BJ (cell line): Measurements from ENCODE around the gene PLAU. TPM values are rescaled to one million over a fixed set of nuclear protein-coding genes. Genes with fewer than 3 reads are reported as not detected.
"Not testable (repeated sequence)": the region's sequence is repeated elsewhere in the genome, so short reads cannot be mapped to it uniquely, and the experiment has no call there.

Source experiments
- CTCF ChIA-PET: fragments of 350-600 bp; formaldehyde crosslinking; extraction: SDS; loops from one replicate; lab custom pipeline; 2021; ENCODE audit warnings: antibody characterized with exemption, inconsistent platforms; lab: Yijun Ruan, JAX
- POLR2A ChIA-PET: fragments of 300-600 bp; sonication (Branson Sonifier 250); formaldehyde crosslinking; extraction: SDS; loops from one replicate; lab custom pipeline; 2021; ENCODE audit warnings: antibody characterized with exemption; lab: Charles Lee
- DNase-seq: peaks from one replicate; pipeline ENCODE4 v3.0.0-alpha.2; 2011; ENCODE audit warnings: low read depth
- H3K27me3 ChIP-seq: 2 replicates; pipeline ENCODE4 v1.6.0; 2011; ENCODE audit warnings: low read length; ENCODE audit not compliant: control insufficient read depth, insufficient read depth
- H3K36me3 ChIP-seq: 2 replicates; pipeline ENCODE4 v1.5.1; 2011; ENCODE audit warnings: low read length; ENCODE audit not compliant: control insufficient read depth, insufficient read depth
- H3K4me3 ChIP-seq: 2 replicates; pipeline ENCODE4 v1.5.1; 2011; ENCODE audit warnings: low read depth, mild to moderate bottlenecking, control low read depth, low read length
- polyA plus RNA-seq: library from polyadenylated mRNA; depleted of rRNA; stranded (reverse); fragments of >200 nt; gene quantifications from 2 replicates; pipeline ENCODE4 v1.2.3, GENCODE V29; 2011
- TF ChIP-seq, protein P1 (sequence below): IDR thresholded peaks from 2 replicates; pipeline ENCODE4 v1.5.1; 2011; ENCODE audit warnings: low read depth, mild to moderate bottlenecking, control low read depth, inconsistent platforms, low read length, moderate library complexity; ENCODE audit not compliant: insufficient read depth

Gene PLAU
- polyA plus RNA-seq, 1 experiment: 37.2 TPM

DNA sequence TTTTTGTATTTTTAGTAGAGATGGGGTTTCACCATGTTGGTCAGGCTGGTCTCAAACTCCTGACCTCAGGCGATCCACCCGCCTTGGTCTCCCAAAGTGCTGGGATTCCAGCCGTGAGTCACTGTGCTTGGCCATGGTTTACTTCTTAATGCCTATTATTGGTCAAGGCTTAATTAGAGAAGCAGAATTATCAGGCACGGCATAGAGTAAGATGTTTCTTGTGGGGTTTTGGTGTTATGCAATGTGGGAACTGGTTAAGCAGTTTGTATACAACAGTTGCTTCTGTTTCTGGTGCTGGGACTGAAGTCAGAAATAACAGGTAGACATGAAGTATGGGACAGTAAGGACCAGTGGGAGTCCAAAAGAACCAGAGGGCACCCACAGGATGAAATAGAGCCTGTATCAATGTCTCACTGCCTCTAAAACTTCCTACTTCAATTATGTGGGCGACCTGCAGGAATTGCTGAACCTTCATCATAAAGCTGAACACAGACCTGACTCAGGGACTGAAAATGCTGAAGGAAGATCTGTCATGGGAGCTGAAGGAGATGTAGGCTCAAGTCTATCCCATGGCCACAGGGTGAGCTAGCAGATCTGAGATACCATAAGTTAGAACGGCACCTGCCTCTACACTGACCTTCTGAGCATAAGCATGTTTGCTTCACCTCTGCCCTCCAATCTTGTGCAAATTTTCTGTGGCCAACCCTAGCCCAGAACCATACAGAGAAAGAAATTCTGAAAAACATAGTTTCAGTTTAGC, 48.7 kb downstream of the PLAU start:
- ChIA-PET POLR2A (interaction anchor here (1.0 kb wide), 1 partner anchor 19 kb away, joined by 3 read pairs; no protein-coding TSS in a partner anchor), CTCF (interaction anchor here (0.9 to 1.8 kb wide), 5 partner anchors 15 to 122 kb away, joined by 3 to 5 read pairs (median 3); partner anchors contain the start of gene VCL)
- no peaks in the 10 kb centered on the region for H3K36me3 ChIP-seq
- no peak for DNase-seq
- no peaks in the 10 kb centered on the region for H3K27me3 ChIP-seq
- TF ChIP-seq, protein P1, sequence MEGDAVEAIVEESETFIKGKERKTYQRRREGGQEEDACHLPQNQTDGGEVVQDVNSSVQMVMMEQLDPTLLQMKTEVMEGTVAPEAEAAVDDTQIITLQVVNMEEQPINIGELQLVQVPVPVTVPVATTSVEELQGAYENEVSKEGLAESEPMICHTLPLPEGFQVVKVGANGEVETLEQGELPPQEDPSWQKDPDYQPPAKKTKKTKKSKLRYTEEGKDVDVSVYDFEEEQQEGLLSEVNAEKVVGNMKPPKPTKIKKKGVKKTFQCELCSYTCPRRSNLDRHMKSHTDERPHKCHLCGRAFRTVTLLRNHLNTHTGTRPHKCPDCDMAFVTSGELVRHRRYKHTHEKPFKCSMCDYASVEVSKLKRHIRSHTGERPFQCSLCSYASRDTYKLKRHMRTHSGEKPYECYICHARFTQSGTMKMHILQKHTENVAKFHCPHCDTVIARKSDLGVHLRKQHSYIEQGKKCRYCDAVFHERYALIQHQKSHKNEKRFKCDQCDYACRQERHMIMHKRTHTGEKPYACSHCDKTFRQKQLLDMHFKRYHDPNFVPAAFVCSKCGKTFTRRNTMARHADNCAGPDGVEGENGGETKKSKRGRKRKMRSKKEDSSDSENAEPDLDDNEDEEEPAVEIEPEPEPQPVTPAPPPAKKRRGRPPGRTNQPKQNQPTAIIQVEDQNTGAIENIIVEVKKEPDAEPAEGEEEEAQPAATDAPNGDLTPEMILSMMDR: no peak
- H3K4me3 ChIP-seq: no peak overlapping the region

DNA sequence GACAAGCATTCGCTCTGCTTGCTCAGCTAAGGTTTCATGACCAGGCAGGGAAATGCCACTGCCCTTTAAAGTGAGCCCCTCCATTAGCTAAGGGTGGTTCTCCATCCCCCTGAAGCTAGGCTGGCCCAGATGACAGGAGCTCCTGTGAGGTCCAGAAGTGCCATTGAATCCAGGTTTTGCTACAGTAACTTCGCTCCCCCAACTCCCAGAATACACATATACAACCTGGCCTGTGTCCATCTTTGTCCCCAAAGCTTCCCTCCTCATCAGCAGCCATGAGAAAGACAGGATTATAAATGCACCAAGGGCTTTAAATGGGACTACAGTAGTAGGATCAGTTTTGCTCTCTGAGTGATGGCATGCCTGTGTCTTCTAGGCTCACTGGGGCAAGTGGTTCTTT, 51.5 kb downstream of the PLAU start:
- DNase-seq: no peak
- CTCF ChIA-PET: no interaction called here
- no peaks in the 10 kb centered on the region for H3K36me3 ChIP-seq
- H3K27me3 ChIP-seq: no peaks in the 10 kb centered on the region
- H3K4me3 ChIP-seq: no peak overlapping the region
- POLR2A ChIA-PET: no interaction called here
- TF ChIP-seq, protein P1: no peak

DNA sequence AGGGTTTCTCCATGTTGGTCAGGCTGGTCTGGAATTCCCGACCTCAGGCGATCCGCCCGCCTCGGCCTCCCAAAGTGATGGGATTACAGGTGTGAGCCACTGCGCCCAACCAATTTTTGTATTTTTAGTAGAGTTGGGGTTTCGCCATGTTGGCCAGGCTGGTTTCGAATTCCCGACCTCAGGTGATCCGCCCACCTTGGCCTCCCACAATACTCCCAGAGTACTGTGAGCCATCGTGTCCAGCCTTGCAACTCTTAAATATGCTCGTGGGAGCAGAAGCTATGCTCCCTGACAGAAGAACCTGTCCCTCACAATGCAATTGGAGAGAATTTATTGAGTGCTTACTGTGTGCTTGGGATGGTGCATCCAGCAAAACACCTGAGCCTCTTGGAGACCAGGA, 52.6 kb downstream of the PLAU start:
- CTCF ChIA-PET, H3K4me3 ChIP-seq, H3K36me3 ChIP-seq, DNase-seq, H3K27me3 ChIP-seq, POLR2A ChIA-PET: not testable (repeated sequence)

DNA sequence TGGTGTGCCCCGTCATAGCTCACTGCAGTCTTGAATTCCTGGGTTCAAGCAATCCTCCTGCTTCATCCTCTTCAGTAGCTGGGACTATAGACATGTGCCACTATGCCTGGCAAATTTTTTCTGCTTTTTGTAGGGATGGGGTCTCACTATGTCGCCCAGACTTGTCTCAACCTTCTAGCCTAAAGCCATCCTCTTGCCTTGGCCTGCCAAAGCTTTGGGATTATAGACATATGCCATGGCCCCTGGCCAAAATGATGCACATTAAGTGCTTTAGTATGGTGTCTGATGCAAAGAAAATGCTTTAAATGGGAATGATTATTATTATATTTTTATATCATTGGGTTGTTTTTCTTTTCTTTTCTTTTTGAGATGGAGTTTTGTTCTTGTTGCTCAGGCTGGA, 53.8 kb downstream of the PLAU start:
- Histone ChIP-seq H3K36me3 (no peaks in the 10 kb centered on the region), H3K4me3 (no peak overlapping the region), H3K27me3 (no peaks in the 10 kb centered on the region)
- DNase-seq: no peak
- POLR2A ChIA-PET: no interaction called here
- TF ChIP-seq, protein P1: no peak
- CTCF ChIA-PET: interaction anchor here (0.9 to 5.0 kb wide), 4 partner anchors 7 to 32 kb away, joined by 3 to 27 read pairs (median 4); no protein-coding TSS in a partner anchor

DNA sequence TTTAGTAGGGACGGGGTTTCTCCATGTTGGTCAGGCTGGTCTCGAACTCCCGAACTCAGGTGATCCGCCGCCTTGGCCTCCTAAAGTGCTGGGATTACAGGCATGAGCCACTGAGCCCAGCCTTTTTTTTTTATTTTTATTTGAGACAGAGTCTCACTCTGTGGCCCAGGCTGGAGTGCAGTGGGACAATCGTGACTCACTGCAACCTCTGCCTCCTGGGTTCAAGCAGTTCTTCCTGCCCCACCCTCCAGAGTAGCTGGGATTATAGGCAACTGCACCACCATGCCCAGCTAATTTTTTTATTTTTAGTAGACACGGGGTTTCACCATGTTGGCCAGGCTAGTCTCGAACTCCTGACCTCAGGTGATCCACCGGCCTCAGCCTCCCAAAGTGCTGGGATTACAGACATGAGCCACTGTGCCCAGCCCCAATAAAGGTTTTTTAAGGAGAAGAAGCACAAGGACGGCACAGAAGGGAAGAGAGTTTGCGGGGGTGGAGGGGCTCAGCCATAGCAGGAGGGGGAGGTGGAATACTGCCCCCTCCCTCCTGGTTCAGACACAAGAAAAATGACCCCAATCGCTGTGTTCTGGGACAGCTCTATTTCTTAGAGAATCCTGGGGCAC, 54.4 kb downstream of the PLAU start:
- ChIA-PET POLR2A (interaction anchor here (1.3 kb wide), 1 partner anchor 34 kb away, joined by 4 read pairs; no protein-coding TSS in a partner anchor), CTCF (interaction anchor here (0.6 to 5.0 kb wide), 6 partner anchors 8 to 1227 kb away, joined by 3 to 27 read pairs (median 4); no protein-coding TSS in a partner anchor)
- H3K27me3 ChIP-seq, H3K36me3 ChIP-seq, DNase-seq, H3K4me3 ChIP-seq: not testable (repeated sequence)
